ENCODE measurements around the gene ZNF445. TPM values are rescaled to one million over a fixed set of nuclear protein-coding genes. Genes with fewer than 3 reads are reported as not detected.

The ZNF445 gene
- total and polyA plus RNA-seq, 2 of the 8 experiments (the other 6 are each of a cell fraction or from before 2014, with no cell fraction given): 3.3 to 26.3 TPM

DNA sequence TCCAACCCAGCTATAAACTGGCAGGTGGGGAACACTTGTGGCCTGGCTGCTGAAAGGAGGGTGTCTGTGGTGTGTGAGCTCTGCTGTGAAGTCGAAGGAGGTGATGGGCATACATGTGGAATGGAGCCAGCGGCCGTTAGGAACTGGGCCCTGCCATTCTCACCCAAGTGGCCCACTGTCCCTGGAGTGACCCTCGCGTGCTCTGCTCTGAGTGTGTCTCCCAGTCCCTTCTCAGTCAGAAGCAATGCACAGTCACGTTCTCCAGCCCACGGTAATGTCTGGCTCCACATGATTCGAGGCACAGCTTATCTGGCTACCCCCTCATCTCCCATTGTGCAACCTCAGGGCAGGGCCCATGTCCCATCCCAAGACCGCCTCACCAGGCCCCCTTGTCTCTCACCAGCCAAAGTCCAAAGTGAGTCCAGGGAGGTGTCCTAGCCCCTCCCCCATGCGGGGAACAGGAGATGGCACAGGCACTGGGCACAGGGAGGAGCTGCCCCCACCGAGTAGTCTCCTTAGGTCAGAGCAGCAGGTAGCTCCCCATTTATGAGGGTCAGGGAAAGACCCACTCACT lies 62.9 kb downstream of the ZNF445 start:
- H2BK15ac ChIP-seq (ENCODE audit: low read length): no peak overlapping the region
- no peak overlapping the region for H2AK5ac ChIP-seq (ENCODE audit: low read depth, low read length)
- POLR2A ChIA-PET (ENCODE audit: partially characterized antibody): interaction anchor here (0.7 to 1.0 kb wide), 2 partner anchors 15 to 76 kb away, joined by 3 read pairs; partner anchors contain the start of gene TCAIM
- no peaks in the 10 kb centered on the region for H3K36me3 ChIP-seq (ENCODE audit: control insufficient read depth in 2 of 4, insufficient read depth in 4 of 4, low read length in 3 of 4)
- no peak overlapping the region for H3K27ac ChIP-seq (ENCODE audit: low read depth, low read length)
- H3K4ac ChIP-seq (replicated peaks; ENCODE audit: insufficient read length, low read depth, low read length): no peak overlapping the region
- H4K8ac ChIP-seq (ENCODE audit: extremely low read depth, insufficient read depth, low read length): no peak overlapping the region
- no peaks in the 10 kb centered on the region for H3K23me2 ChIP-seq (ENCODE audit: low read depth, low read length)
- H3K79me2 ChIP-seq (ENCODE audit: control insufficient read depth in 1 of 2, insufficient read depth in 2 of 2, low read length in 2 of 2): no peaks in the 10 kb centered on the region
- no peak overlapping the region for H2BK12ac ChIP-seq (ENCODE audit: low read depth, low read length)
- no peaks in the 10 kb centered on the region for H4K20me1 ChIP-seq (replicated peaks in 1 of 2; ENCODE audit: control insufficient read depth in 1 of 2, insufficient read depth in 2 of 2, low read length in 2 of 2)
- H2BK120ac ChIP-seq (replicated peaks; ENCODE audit: low read depth, low read length): no peak overlapping the region
- no peak overlapping the region for H2BK20ac ChIP-seq (ENCODE audit: low read length)
- no peaks in the 10 kb centered on the region for H3K9me3 ChIP-seq (ENCODE audit: insufficient read depth in 2 of 2, low read depth in 1 of 2, low read length in 1 of 2)
- H4K5ac ChIP-seq (ENCODE audit: insufficient read length, low read depth, low read length): no peak overlapping the region
- no peak overlapping the region for H4K91ac ChIP-seq (replicated peaks; ENCODE audit: insufficient read length, low read length)
- H3K79me1 ChIP-seq (ENCODE audit: low read depth, low read length): no peaks in the 10 kb centered on the region
- no peak for FAIRE-seq
- H3K23ac ChIP-seq (ENCODE audit: insufficient read length): no peak overlapping the region
- no peak overlapping the region for H3K4me3 ChIP-seq (ENCODE audit: extremely low read depth in 1 of 4, insufficient read depth in 2 of 4, low read depth in 3 of 4, low read length in 4 of 4)
- no peak overlapping the region for H3K9ac ChIP-seq (replicated peaks in 1 of 4; ENCODE audit: extremely low read depth in 1 of 4, low read depth in 3 of 4, low read length in 3 of 4)
- H3K18ac ChIP-seq (ENCODE audit: extremely low read depth, low read length): no peak overlapping the region
- H3K4me1 ChIP-seq (replicated peaks in 1 of 4; ENCODE audit: control insufficient read depth in 3 of 4, insufficient read depth in 4 of 4, low read length in 3 of 4): peaks cover 0 to 3% (median 2%) of the 10 kb centered on the region in 4 experiments; a peak in 3 of 7 replicates
- H2AFZ ChIP-seq (ENCODE audit: low read length): no peak overlapping the region
- no peak overlapping the region for H3K14ac ChIP-seq (ENCODE audit: insufficient read length)
- peak in 1 of 2 experiments; percentile 36 for DNase-seq (ENCODE audit: low read depth in 1 of 2, low spot score in 2 of 2)
- no peak for TF ChIP-seq EP300 (IDR thresholded peaks at IDR 0.05; ENCODE audit: borderline replicate concordance in 1 of 2, low read depth in 2 of 2, low read length in 2 of 2)
- TF ChIP-seq TEAD4 (IDR thresholded peaks at IDR 0.05; ENCODE audit: low read depth, low read length): no peak
- no peak for TF ChIP-seq CHD2 (IDR thresholded peaks at IDR 0.05; ENCODE audit: low read length)
- TF ChIP-seq RXRA (IDR thresholded peaks at IDR 0.05; ENCODE audit: insufficient read depth, low read depth, low read length): no peak
- no peak for TF ChIP-seq TCF12 (IDR thresholded peaks at IDR 0.05; ENCODE audit: low read depth, low read length)
- no peak for TF ChIP-seq BRCA1 (IDR thresholded peaks at IDR 0.05; ENCODE audit: low read depth, low read length)
- no peak for TF ChIP-seq SRF (IDR thresholded peaks at IDR 0.05; ENCODE audit: low read depth, low read length)
- TF ChIP-seq CHD1 (IDR thresholded peaks at IDR 0.05; ENCODE audit: low read depth, low read length): no peak
- no peak for TF ChIP-seq SP4 (IDR thresholded peaks at IDR 0.05; ENCODE audit: low read length)
- TF ChIP-seq GTF2F1 (IDR thresholded peaks at IDR 0.05; ENCODE audit: borderline replicate concordance, low read depth, low read length): no peak
- TF ChIP-seq CBX8 (IDR thresholded peaks at IDR 0.05; ENCODE audit: borderline replicate concordance, low read depth, low read length): no peak
- no peak overlapping the region for H2BK5ac ChIP-seq (ENCODE audit: low read depth, low read length)
- no peak overlapping the region for H3K4me2 ChIP-seq (ENCODE audit: insufficient read depth in 1 of 2, low read depth in 2 of 2, low read length in 2 of 2)
- 89% methylated on average over 11 of the region's 11 CpGs; no CpG with 5 or more reads in 1 of the 2 experiments for WGBS, 2 experiments (ENCODE audit: extremely low coverage in 1 of 2, insufficient coverage in 1 of 2, insufficient read length in 1 of 2, insufficient replicate concordance in 2 of 2, low coverage in 1 of 2, low lambda C conversion rate in 2 of 2, missing lambda C conversion rate in 1 of 2)
- CTCF ChIA-PET (ENCODE audit: partially characterized antibody): interaction anchor here (0.7 kb wide), 1 partner anchor 79 kb away, joined by 3 read pairs; no protein-coding TSS in a partner anchor
- H3K27me3 ChIP-seq (replicated peaks in 1 of 4; ENCODE audit: control insufficient read depth in 3 of 4, extremely low read depth in 1 of 4, insufficient read depth in 3 of 4, low read length in 3 of 4): no peaks in the 10 kb centered on the region
- H3K56ac ChIP-seq (replicated peaks; ENCODE audit: insufficient read length, low read depth, low read length): no peak overlapping the region
